HCT116 (cell line): ENCODE results near the gene NAGA. TPM values are rescaled to one million over a fixed set of nuclear protein-coding genes. Genes with fewer than 3 reads are reported as not detected.

Experiments used
- ATAC-seq: fragments of 200-7000 bp; cut with Tn5 transposase; 2 replicates; pipeline ENCODE4 v1.9.1; 2020; ENCODE audit warnings: mild to moderate bottlenecking, moderate library complexity
- BruUV-seq: library from RNA; stranded (reverse); fragments of 400-500 nt; replicated peaks from 2 replicates; lab custom pipeline; 2021; lab: Mats Ljungman, UMichigan
- CTCF ChIA-PET: fragments of 300-600 bp; sonication (Branson Sonifier 250); formaldehyde crosslinking; loops from one replicate; lab custom pipeline; 2021; ENCODE audit warnings: antibody characterized with exemption; lab: Charles Lee
- POLR2A ChIA-PET: fragments of 300-600, 350-600 bp; sonication (Branson Sonifier 250); formaldehyde crosslinking; loops from one replicate; lab custom pipeline; 2021; ENCODE audit warnings: antibody characterized with exemption; lab: Charles Lee
- RAD21 ChIA-PET, 2 experiments: fragments of 300-600 bp; sonication (Branson Sonifier 250); formaldehyde crosslinking; loops; one replicate each; lab custom pipeline; 2023; ENCODE audit warnings: low total read pairs in 2 of 2; ENCODE audit not compliant: uncharacterized antibody in 2 of 2, unreplicated experiment in 2 of 2, low non-redundant PET in 1 of 2; lab: Charles Lee
- DNase-seq: peaks from one replicate; pipeline ENCODE4 v3.0.0-alpha.2; 2010; ENCODE audit warnings: low read depth, low spot score
- H2AFZ ChIP-seq: fragments of 200-600 bp; shearing (Covaris generic), sonication (generic); 2 replicates; pipeline ENCODE4 v1.6.1; 2017; ENCODE audit warnings: low read depth, mixed run types, mixed read lengths, antibody characterized with exemption, low read length; ENCODE audit not compliant: poor library complexity, severe bottlenecking
- H3K27ac ChIP-seq: 2 replicates; pipeline ENCODE4 v1.5.1; 2012; ENCODE audit warnings: low read depth, low read length
- H3K27me3 ChIP-seq: fragments of 200-600 bp; sonication (generic); 2 replicates; pipeline ENCODE4 v1.6.1; 2016; ENCODE audit warnings: mixed run types, low read length, mixed read lengths; ENCODE audit not compliant: insufficient read depth
- H3K36me3 ChIP-seq, 2 experiments: fragments of 200-500 bp in 1 of 2; fragments of 200-600 bp in 1 of 2; sonication (Bioruptor generic) in 1 of 2; sonication (generic) in 1 of 2; 2 replicates each; pipeline versions ENCODE4 v1.5.1 to v1.6.1; 2014 to 2016; ENCODE audit warnings: low read length in 2 of 2, inconsistent platforms in 1 of 2, mixed read lengths in 1 of 2, mixed run types in 1 of 2; ENCODE audit not compliant: insufficient read depth in 2 of 2, control insufficient read depth in 1 of 2
- H3K4me1 ChIP-seq, 2 experiments: fragments of 200-600 bp in 1 of 2; sonication (generic) in 1 of 2; 2 replicates each; pipeline versions ENCODE4 v1.5.1 to v1.6.1; 2012 to 2017; ENCODE audit warnings: low read length in 2 of 2, inconsistent platforms in 1 of 2, mild to moderate bottlenecking in 1 of 2, mixed read lengths in 1 of 2, mixed run types in 1 of 2, moderate library complexity in 1 of 2; ENCODE audit not compliant: insufficient read depth in 2 of 2, control insufficient read depth in 1 of 2
- H3K4me2 ChIP-seq: fragments of 200-600 bp; sonication (generic); 2 replicates; pipeline ENCODE4 v1.6.1; 2017; ENCODE audit warnings: mixed run types, low read length, mixed read lengths
- H3K4me3 ChIP-seq, 2 experiments: fragments of 200-600 bp in 1 of 2; sonication (generic) in 1 of 2; replicated peaks in 1 of 2; 2 replicates each; pipeline ENCODE4 v1.5.1; 2011 to 2016; ENCODE audit warnings: low read length in 2 of 2, control low read depth in 1 of 2, low read depth in 1 of 2, mild to moderate bottlenecking in 1 of 2, mixed read lengths in 1 of 2, mixed run types in 1 of 2
- H3K79me2 ChIP-seq: fragments of 200-600 bp; sonication (generic); 2 replicates; pipeline ENCODE4 v1.6.1; 2017; ENCODE audit warnings: mild to moderate bottlenecking, mixed run types, low read length, moderate library complexity, mixed read lengths; ENCODE audit not compliant: insufficient read depth
- H3K9ac ChIP-seq: fragments of 200-600 bp; sonication (generic); 2 replicates; pipeline ENCODE4 v1.6.1; 2016; ENCODE audit warnings: low read length, mixed read lengths
- H3K9me2 ChIP-seq: fragments of 200-600 bp; sonication (generic), shearing (Covaris generic); 2 replicates; pipeline ENCODE4 v1.6.1; 2017; ENCODE audit warnings: mixed run types, mild to moderate bottlenecking, moderate library complexity; ENCODE audit not compliant: insufficient read depth
- H3K9me3 ChIP-seq, 2 experiments: fragments of 200-500 bp in 1 of 2; fragments of 200-600 bp in 1 of 2; sonication (Bioruptor generic) in 1 of 2; sonication (generic) in 1 of 2; 2 replicates each; pipeline ENCODE4 v1.6.1; 2014 to 2017; ENCODE audit warnings: low read length in 2 of 2, mixed read lengths in 2 of 2, inconsistent platforms in 1 of 2, low read depth in 1 of 2, mild to moderate bottlenecking in 1 of 2, mixed run types in 1 of 2, moderate library complexity in 1 of 2; ENCODE audit not compliant: control insufficient read depth in 1 of 2, insufficient read depth in 1 of 2
- H4K20me1 ChIP-seq: fragments of 200-600 bp; sonication (generic), shearing (Covaris generic); 2 replicates; pipeline ENCODE4 v1.6.1; 2017; ENCODE audit warnings: mixed run types, mild to moderate bottlenecking, moderate library complexity; ENCODE audit not compliant: insufficient read depth
- CBX3 ChIP-seq: IDR thresholded peaks from 2 replicates; pipeline ENCODE4 v1.6.1; 2012; ENCODE audit warnings: low read depth
- EZH2 ChIP-seq: fragments of 200-600 bp; sonication (generic); IDR thresholded peaks from 2 replicates; pipeline ENCODE4 v1.6.1; 2017; ENCODE audit warnings: antibody characterized with exemption, mixed run types
- JUND ChIP-seq: IDR thresholded peaks from 2 replicates; pipeline ENCODE4 v1.6.1; 2012
- MAX ChIP-seq: IDR thresholded peaks from 2 replicates; pipeline ENCODE4 v1.6.1; 2012
- ZNF274 ChIP-seq: fragments of 200-500 bp; sonication (Bioruptor generic); IDR thresholded peaks from 2 replicates; pipeline ENCODE4 v1.6.1; 2014; ENCODE audit warnings: mild to moderate bottlenecking, low read depth, low read length, inconsistent platforms
- intact Hi-C: fragments of 100-400 bp; cut with micrococcal nuclease; formaldehyde crosslinking; loops from 2 replicates; pipeline ENCODE4 v1.10.0; 2022
- total RNA-seq: library from RNA; stranded (reverse); gene quantifications from one replicate; pipeline ENCODE4 v1.2.1, GENCODE V29; 2021; ENCODE audit not compliant: unreplicated experiment
- TF ChIP-seq, protein P1 (sequence below), 3 experiments: fragments of 200-600 bp in 1 of 3; sonication (generic) in 1 of 3; IDR thresholded peaks in 2 of 3; conservative IDR thresholded peaks in 1 of 3; 2 replicates each; pipeline ENCODE4 v1.5.1; 2012 to 2017; ENCODE audit warnings: low read depth in 2 of 3, low read length in 2 of 3, antibody characterized with exemption in 1 of 3, borderline replicate concordance in 1 of 3, control low read depth in 1 of 3, mild to moderate bottlenecking in 1 of 3, mixed read lengths in 1 of 3, mixed run types in 1 of 3, moderate library complexity in 1 of 3; ENCODE audit not compliant: insufficient read depth in 1 of 3

NAGA gene
- total RNA-seq, 1 experiment from 2014 or later, result 21.2 TPM

- H3K36me3 ChIP-seq, result peaks cover 5 to 17% of the 10 kb centered on the region in 2 experiments; a peak in 3 of 4 replicates
- peak overlapping the region; percentile 74 for H2AFZ ChIP-seq
- peak overlapping the region; percentile 88 for H3K4me2 ChIP-seq
- peaks cover 5 to 19% of the 10 kb centered on the region in 2 experiments; a peak in 3 of 4 replicates for H3K4me1 ChIP-seq
- ChIA-PET RAD21 (no interaction called here), POLR2A (interaction anchor here (1.0 to 4.2 kb wide), 5 partner anchors 10 to 352 kb away, joined by 3 to 27 read pairs (median 4); partner anchors contain the start of gene SMDT1), CTCF (interaction anchor here (1.3 to 3.6 kb wide), 9 partner anchors 11 to 382 kb away, joined by 4 to 32 read pairs (median 9); partner anchors contain the start of gene SMDT1)
- peaks cover 0 to 10% of the 10 kb centered on the region in 2 experiments; a peak in 1 of 4 replicates for H3K9me3 ChIP-seq
- H4K20me1 ChIP-seq, result no peaks in the 10 kb centered on the region; the same call in 1 of the 2 replicates
- peak overlapping the region; percentile 95 for H3K9ac ChIP-seq
- H3K27me3 ChIP-seq, result no peaks in the 10 kb centered on the region
- H3K79me2 ChIP-seq, result peaks cover 24% of the 10 kb centered on the region
- peak overlapping the region; percentile 79 to 89 for H3K4me3 ChIP-seq
- ATAC-seq (no peak), DNase-seq (no peak)
- no peaks in the 10 kb centered on the region for H3K9me2 ChIP-seq
- H3K27ac ChIP-seq, result peak overlapping the region; percentile 90
- intact Hi-C loops, result no loop called here
- BruUV-seq, result no TSS peak
- no peak for TF ChIP-seq ZNF274
- TF ChIP-seq, protein P1, sequence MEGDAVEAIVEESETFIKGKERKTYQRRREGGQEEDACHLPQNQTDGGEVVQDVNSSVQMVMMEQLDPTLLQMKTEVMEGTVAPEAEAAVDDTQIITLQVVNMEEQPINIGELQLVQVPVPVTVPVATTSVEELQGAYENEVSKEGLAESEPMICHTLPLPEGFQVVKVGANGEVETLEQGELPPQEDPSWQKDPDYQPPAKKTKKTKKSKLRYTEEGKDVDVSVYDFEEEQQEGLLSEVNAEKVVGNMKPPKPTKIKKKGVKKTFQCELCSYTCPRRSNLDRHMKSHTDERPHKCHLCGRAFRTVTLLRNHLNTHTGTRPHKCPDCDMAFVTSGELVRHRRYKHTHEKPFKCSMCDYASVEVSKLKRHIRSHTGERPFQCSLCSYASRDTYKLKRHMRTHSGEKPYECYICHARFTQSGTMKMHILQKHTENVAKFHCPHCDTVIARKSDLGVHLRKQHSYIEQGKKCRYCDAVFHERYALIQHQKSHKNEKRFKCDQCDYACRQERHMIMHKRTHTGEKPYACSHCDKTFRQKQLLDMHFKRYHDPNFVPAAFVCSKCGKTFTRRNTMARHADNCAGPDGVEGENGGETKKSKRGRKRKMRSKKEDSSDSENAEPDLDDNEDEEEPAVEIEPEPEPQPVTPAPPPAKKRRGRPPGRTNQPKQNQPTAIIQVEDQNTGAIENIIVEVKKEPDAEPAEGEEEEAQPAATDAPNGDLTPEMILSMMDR (IDR thresholded peaks at IDR 0.05 in 2 of 3, conservative IDR thresholded peaks at IDR 0.05 in 1 of 3; ENCODE audit: borderline replicate concordance in 1 of 3, insufficient read depth in 1 of 3, low read depth in 2 of 3, low read length in 2 of 3), result no peak
- TF ChIP-seq CBX3, result no peak
- TF ChIP-seq MAX, result no peak
- no peak for TF ChIP-seq EZH2
- TF ChIP-seq JUND, result no peak
Observed at GRCh38 chr22:42091455-42091782, 20.8 kb upstream of the NAGA start.
